NCI-H748 (cell line): ENCODE data around the gene CLEC4D.
"Not testable (repeated sequence)": the region's sequence is repeated elsewhere in the genome, so short reads cannot be mapped to it uniquely, and the experiment has no call there.

ENCODE experiments used
- DNase-seq: peaks from one replicate; lab custom pipeline; 2025; ENCODE audit not compliant: unreplicated experiment; lab: John Stamatoyannopoulos, UW

The CLEC4D gene

GRCh38 chr12:8532045-8532444 lies 18.7 kb downstream of the CLEC4D start:
- DNase-seq = no peak

GRCh38 chr12:8537820-8538219 lies 24.5 kb downstream of the CLEC4D start:
- DNase-seq = not testable (repeated sequence)

- not testable (repeated sequence) for DNase-seq
These were observed 27.5 kb downstream of the CLEC4D start, which contains the start of gene CLEC4E for GRCh38 chr12:8540831-8541230. CLEC4E (minus strand) TSS chr12:8540905; CDS start chr12:8540797, 108 bp downstream.

- no peak for DNase-seq
These were observed 28.3 kb downstream of the CLEC4D start for GRCh38 chr12:8541562-8541961.

- DNase-seq = peak; percentile 41
These were observed 31.0 kb downstream of the CLEC4D start for GRCh38 chr12:8544295-8544694.

GRCh38 chr12:8546591-8546990 lies 33.3 kb downstream of the CLEC4D start:
- no peak for DNase-seq

- no peak for DNase-seq
These were observed 34.3 kb downstream of the CLEC4D start for GRCh38 chr12:8547645-8548044.

- DNase-seq = no peak
These were observed 34.9 kb downstream of the CLEC4D start for GRCh38 chr12:8548192-8548591.

GRCh38 chr12:8549381-8549780 lies 36.1 kb downstream of the CLEC4D start:
- no peak for DNase-seq

- DNase-seq = peak; percentile 68
These were observed 39.9 kb downstream of the CLEC4D start for GRCh38 chr12:8553088-8553627.

GRCh38 chr12:8554451-8555195 lies 41.3 kb downstream of the CLEC4D start:
- no peak for DNase-seq

GRCh38 chr12:8556531-8557097 lies 43.3 kb downstream of the CLEC4D start:
- no peak for DNase-seq

- DNase-seq = no peak
These were observed 46.4 kb downstream of the CLEC4D start for GRCh38 chr12:8559676-8560075.

- DNase-seq = no peak
These were observed 47.7 kb downstream of the CLEC4D start for GRCh38 chr12:8561011-8561410.

- peak; percentile 30 for DNase-seq
These were observed 49.0 kb downstream of the CLEC4D start for GRCh38 chr12:8562310-8562709.

GRCh38 chr12:8563356-8563755 lies 50.1 kb downstream of the CLEC4D start:
- DNase-seq = no peak

GRCh38 chr12:8564656-8565055 lies 51.4 kb downstream of the CLEC4D start:
- DNase-seq = peak; percentile 76

GRCh38 chr12:8566052-8566451 lies 52.7 kb downstream of the CLEC4D start:
- not testable (repeated sequence) for DNase-seq

GRCh38 chr12:8566525-8566924 lies 53.2 kb downstream of the CLEC4D start:
- peak; percentile 7 for DNase-seq
